CD14-positive monocyte (primary cell): Measurements from ENCODE around the gene PACSIN1. TPM values are rescaled to one million over a fixed set of nuclear protein-coding genes. Genes with fewer than 3 reads are reported as not detected.
A peak's percentile ranks its signal among the peaks of the same experiment; 100 is the strongest.

Source experiments
- DNase-seq, 3 donors: peaks; one replicate each; pipeline ENCODE4 v3.0.0-alpha.2; 2011 to 2022
- H2AFZ ChIP-seq: 2 replicates; pipeline ENCODE4 v1.6.0; 2012; ENCODE audit warnings: mild to moderate bottlenecking, low read depth, low read length, inconsistent platforms; ENCODE audit not compliant: insufficient read depth, poor library complexity, severe bottlenecking
- H3K27ac ChIP-seq, 2 donors: 1 replicate in 1 of 2; 2 replicates in 1 of 2; pipeline ENCODE4 v1.5.1; 2012 to 2013; ENCODE audit warnings: low read length in 2 of 2, control low read depth in 1 of 2, inconsistent platforms in 1 of 2, low read depth in 1 of 2, mild to moderate bottlenecking in 1 of 2
- H3K27me3 ChIP-seq, 2 donors: one replicate each; pipeline versions ENCODE4 v1.6.0 to v1.6.1; 2011 to 2013; ENCODE audit warnings: low read length in 2 of 2; ENCODE audit not compliant: control insufficient read depth in 2 of 2, insufficient read depth in 2 of 2
- H3K36me3 ChIP-seq, 2 donors: replicated peaks in 1 of 2; 1 replicate in 1 of 2; 2 replicates in 1 of 2; pipeline versions ENCODE4 v1.5.1 to v1.6.1; 2012 to 2013; ENCODE audit warnings: low read length in 2 of 2, control low read depth in 1 of 2, inconsistent platforms in 1 of 2, mild to moderate bottlenecking in 1 of 2; ENCODE audit not compliant: insufficient read depth in 2 of 2, control insufficient read depth in 1 of 2
- H3K4me1 ChIP-seq, 2 donors: 1 replicate in 1 of 2; 2 replicates in 1 of 2; pipeline versions ENCODE4 v1.5.1 to v1.6.1; 2012 to 2013; ENCODE audit warnings: low read length in 2 of 2, control low read depth in 1 of 2, inconsistent platforms in 1 of 2, mild to moderate bottlenecking in 1 of 2, moderate library complexity in 1 of 2; ENCODE audit not compliant: insufficient read depth in 2 of 2, control insufficient read depth in 1 of 2
- H3K4me2 ChIP-seq: replicated peaks from 2 replicates; pipeline ENCODE3; 2012; ENCODE audit warnings: low read length, moderate library complexity, mild to moderate bottlenecking; ENCODE audit not compliant: poor library complexity, severe bottlenecking; ENCODE audit errors: extremely low read depth
- H3K4me3 ChIP-seq, 3 experiments: fragments of 200-600 bp in 1 of 3; sonication (generic) in 1 of 3; replicated peaks in 1 of 3; 1 replicate in 2 of 3; 2 replicates in 1 of 3; pipeline ENCODE4 v1.5.1; 2011 to 2013; ENCODE audit warnings: low read length in 3 of 3, mild to moderate bottlenecking in 3 of 3, control low read depth in 2 of 3, low read depth in 2 of 3, inconsistent platforms in 1 of 3, moderate library complexity in 1 of 3
- H3K79me2 ChIP-seq: 2 replicates; pipeline ENCODE4 v1.6.0; 2012; ENCODE audit warnings: mild to moderate bottlenecking, control low read depth, inconsistent platforms, low read length, moderate library complexity; ENCODE audit not compliant: insufficient read depth
- H3K9ac ChIP-seq: 2 replicates; pipeline ENCODE4 v1.6.0; 2017; ENCODE audit warnings: low read length, mild to moderate bottlenecking; ENCODE audit not compliant: insufficient read depth, poor library complexity, severe bottlenecking
- H3K9me3 ChIP-seq, 2 donors: replicated peaks in 1 of 2; 1 replicate in 1 of 2; 2 replicates in 1 of 2; pipeline versions ENCODE4 v1.5.1 to v1.6.1; 2012 to 2013; ENCODE audit warnings: low read length in 2 of 2, control low read depth in 1 of 2; ENCODE audit not compliant: control insufficient read depth in 1 of 2, insufficient read depth in 1 of 2
- H4K20me1 ChIP-seq: 2 replicates; pipeline ENCODE4 v1.6.0; 2012; ENCODE audit warnings: mild to moderate bottlenecking, low read length, control low read depth, moderate library complexity; ENCODE audit not compliant: insufficient read depth
- H3K27ac Mint-ChIP-seq, 7 donors: one replicate each; pipeline ENCODE4 v1.8.0; 2020; ENCODE audit warnings: mild to moderate bottlenecking in 7 of 7, mixed read lengths in 7 of 7, moderate library complexity in 6 of 7, inconsistent platforms in 2 of 7
- H3K27me3 Mint-ChIP-seq, 3 donors: one replicate each; pipeline ENCODE4 v1.8.0; 2021 to 2022; ENCODE audit warnings: low read depth in 3 of 3, mild to moderate bottlenecking in 3 of 3, mixed read lengths in 3 of 3, moderate library complexity in 3 of 3, inconsistent platforms in 1 of 3
- H3K36me3 Mint-ChIP-seq, 2 donors: one replicate each; pipeline ENCODE4 v1.8.0; 2020; ENCODE audit warnings: mixed read lengths in 2 of 2, inconsistent platforms in 1 of 2, mild to moderate bottlenecking in 1 of 2
- H3K4me1 Mint-ChIP-seq: one replicate; pipeline ENCODE4 v1.8.0; 2020; ENCODE audit warnings: mild to moderate bottlenecking, mixed read lengths
- H3K4me3 Mint-ChIP-seq, 2 donors: one replicate each; pipeline ENCODE4 v1.8.0; 2020; ENCODE audit warnings: mild to moderate bottlenecking in 2 of 2, mixed read lengths in 2 of 2, moderate library complexity in 1 of 2
- H3K9me3 Mint-ChIP-seq, 7 donors: one replicate each; pipeline ENCODE4 v1.8.0; 2020 to 2022; ENCODE audit warnings: mixed read lengths in 7 of 7, mild to moderate bottlenecking in 6 of 7, moderate library complexity in 6 of 7, inconsistent platforms in 2 of 7
- WGBS: methylation state at CpG from one replicate; pipeline ENCODE4 v1.1.5; 2013; ENCODE audit warnings: missing lambda C conversion rate; ENCODE audit not compliant: insufficient coverage; 5-methylcytosine and 5-hydroxymethylcytosine counted together
- intact Hi-C, 2 donors: fragments of 100-400 bp; cut with micrococcal nuclease; formaldehyde crosslinking; loops; one replicate each; pipeline versions ENCODE4 v1.15.0 to v1.15.1; 2023
- polyA plus RNA-seq, 3 donors: library from polyadenylated mRNA; depleted of rRNA in 1 of 3; unstranded in 2 of 3; stranded (reverse) in 1 of 3; fragments of 300-500 nt in 2 of 3; fragments of >200 nt in 1 of 3; fragmentation: Illumina TruSeq in 2 of 3; gene quantifications; 1 replicate in 2 of 3; 2 replicates in 1 of 3; pipeline ENCODE4 v1.2.3, GENCODE V29; 2012 to 2021
- TF ChIP-seq, protein P1 (sequence below): fragments of 200-600 bp; IDR thresholded peaks from one replicate; pipeline ENCODE4 v1.8.0; 2022; ENCODE audit warnings: antibody characterized with exemption, mild to moderate bottlenecking

Gene PACSIN1
- polyA plus RNA-seq, 3 donors: not detected

- Histone ChIP-seq H4K20me1 (peaks cover 19% of the 10 kb centered on the region), H2AFZ (no peak overlapping the region), H3K4me3 (no peak overlapping the region), H3K36me3 (peaks cover 32 to 45% of the 10 kb centered on the region in 2 donors), H3K4me2 (no peak overlapping the region), H3K9me3 (no peaks in the 10 kb centered on the region), H3K9ac (no peak overlapping the region), H3K4me1 (no peaks in the 10 kb centered on the region), H3K27ac (no peak overlapping the region), H3K79me2 (no peaks in the 10 kb centered on the region), H3K27me3 (no peaks in the 10 kb centered on the region)
- H3K36me3 Mint-ChIP-seq: peaks cover 27 to 60% of the 10 kb centered on the region in 2 donors
- H3K4me3 Mint-ChIP-seq: no peak overlapping the region
- H3K4me1 Mint-ChIP-seq: no peaks in the 10 kb centered on the region
- no peaks in the 10 kb centered on the region for H3K9me3 Mint-ChIP-seq
- peaks cover 0 to 5% (median 2%) of the 10 kb centered on the region in 3 donors for H3K27me3 Mint-ChIP-seq
- WGBS: 100% methylated on average over 9 of the region's 9 CpGs
- TF ChIP-seq, protein P1, sequence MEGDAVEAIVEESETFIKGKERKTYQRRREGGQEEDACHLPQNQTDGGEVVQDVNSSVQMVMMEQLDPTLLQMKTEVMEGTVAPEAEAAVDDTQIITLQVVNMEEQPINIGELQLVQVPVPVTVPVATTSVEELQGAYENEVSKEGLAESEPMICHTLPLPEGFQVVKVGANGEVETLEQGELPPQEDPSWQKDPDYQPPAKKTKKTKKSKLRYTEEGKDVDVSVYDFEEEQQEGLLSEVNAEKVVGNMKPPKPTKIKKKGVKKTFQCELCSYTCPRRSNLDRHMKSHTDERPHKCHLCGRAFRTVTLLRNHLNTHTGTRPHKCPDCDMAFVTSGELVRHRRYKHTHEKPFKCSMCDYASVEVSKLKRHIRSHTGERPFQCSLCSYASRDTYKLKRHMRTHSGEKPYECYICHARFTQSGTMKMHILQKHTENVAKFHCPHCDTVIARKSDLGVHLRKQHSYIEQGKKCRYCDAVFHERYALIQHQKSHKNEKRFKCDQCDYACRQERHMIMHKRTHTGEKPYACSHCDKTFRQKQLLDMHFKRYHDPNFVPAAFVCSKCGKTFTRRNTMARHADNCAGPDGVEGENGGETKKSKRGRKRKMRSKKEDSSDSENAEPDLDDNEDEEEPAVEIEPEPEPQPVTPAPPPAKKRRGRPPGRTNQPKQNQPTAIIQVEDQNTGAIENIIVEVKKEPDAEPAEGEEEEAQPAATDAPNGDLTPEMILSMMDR: no peak
- H3K27ac Mint-ChIP-seq: peak overlapping the region in 1 of 7 donors; percentile 3
- intact Hi-C loops: no loop called here
- no peak for DNase-seq
These were observed 118.8 kb downstream of the PACSIN1 start for GRCh38 chr6:34584694-34585093.

Other genes with a start within 250 kb of the PACSIN1 start
- 10 to 100 TPM; 11.4 to 37.9 (median 17.6) TPM for gene HMGA1, start 229.2 kb upstream of the PACSIN1 start, polyA plus RNA-seq
- 10 to 100 TPM; 57.2 to 66.7 (median 60.5) TPM for gene SMIM29, start 217.1 kb upstream of the PACSIN1 start, polyA plus RNA-seq
- gene NUDT3, start 73.4 kb upstream of the PACSIN1 start, polyA plus RNA-seq: 10 to 100 TPM in 2 of 3 donors, 1 to 10 TPM in 1; 9.3 to 33.3 (median 10.9) TPM
- gene RPS10, start 40.0 kb upstream of the PACSIN1 start, polyA plus RNA-seq: 1,000 to 10,000 TPM in 2 of 3 donors, 100 to 1,000 TPM in 1; 645 to 2,603 (median 1,054) TPM
- gene SPDEF, start 90.3 kb downstream of the PACSIN1 start, polyA plus RNA-seq: under 1 TPM in 1 of 3 donors, not detected in 2; 0.05 TPM
- gene ILRUN, start 230.7 kb downstream of the PACSIN1 start, polyA plus RNA-seq: 10 to 100 TPM in 1 of 3 donors, 1 to 10 TPM in 2; 6.2 to 19.3 (median 6.5) TPM